ENCODE data around the gene MEIKIN. TPM values are rescaled to one million over a fixed set of nuclear protein-coding genes. Genes with fewer than 3 reads are reported as not detected.

MEIKIN gene
- total RNA-seq, 1 experiment from 2014 or later, result not detected

- no peaks in the 10 kb centered on the region for H3K23me2 ChIP-seq (ENCODE audit: insufficient read length, low read depth, low read length, poor library complexity, severe bottlenecking)
- Mint-ChIP-seq H3K27me3 (ENCODE audit: low read depth) (no peaks in the 10 kb centered on the region), H3K9me3 (no peaks in the 10 kb centered on the region), H3K36me3 (ENCODE audit: insufficient read depth in 1 of 3, low read depth in 3 of 3) (peaks cover 2% of the 10 kb centered on the region in 3 experiments; a peak in 6 of 7 replicates), H3K27ac (no peak overlapping the region), H3K4me1 (peaks cover 0 to 3% of the 10 kb centered on the region in 2 experiments; a peak in 1 of 4 replicates), H3K4me3 (no peak overlapping the region)
- H2AK5ac ChIP-seq (ENCODE audit: insufficient read length, low read length), result no peak overlapping the region
- no peak overlapping the region for H2BK120ac ChIP-seq (ENCODE audit: low read depth, low read length, poor library complexity, severe bottlenecking)
- H4K20me1 ChIP-seq (ENCODE audit: control insufficient read depth, insufficient read depth, insufficient read length), result no peaks in the 10 kb centered on the region
- no peaks in the 10 kb centered on the region for H3K27me3 ChIP-seq (ENCODE audit: insufficient read depth, low read length)
- DNase-seq, result no peak
- no peak overlapping the region for H4K91ac ChIP-seq (ENCODE audit: insufficient read length, low read depth, low read length)
- H3K9me3 ChIP-seq (ENCODE audit: control insufficient read depth, low read depth, low read length), result no peaks in the 10 kb centered on the region
- no peak overlapping the region for H3K23ac ChIP-seq (ENCODE audit: insufficient read length, low read depth, low read length)
- H2BK15ac ChIP-seq (ENCODE audit: low read depth, low read length), result no peak overlapping the region
- no peak overlapping the region for H3T11ph ChIP-seq (ENCODE audit: low read length)
- no peak overlapping the region for H3K18ac ChIP-seq (ENCODE audit: insufficient read length, low read depth, low read length)
- no peak overlapping the region for H4K5ac ChIP-seq (ENCODE audit: insufficient read length, low read depth, low read length)
- WGBS (ENCODE audit: extremely low coverage, insufficient read length, low lambda C conversion rate), result no CpG with 5 or more reads among the region's 1 CpG
- H3K56ac ChIP-seq (ENCODE audit: insufficient read length, low read depth, low read length), result no peak overlapping the region
- no peak overlapping the region for H3K4me2 ChIP-seq (ENCODE audit: insufficient read depth, insufficient read length, low read length)
- H2BK20ac ChIP-seq (ENCODE audit: low read depth, low read length, poor library complexity, severe bottlenecking), result no peak overlapping the region
- H3K14ac ChIP-seq (ENCODE audit: insufficient read depth, low read length), result no peak overlapping the region
- peaks cover 5% of the 10 kb centered on the region; the same call in 1 of the 2 replicates for H3K79me2 ChIP-seq (ENCODE audit: insufficient read depth, low read length)
- no peak for TF ChIP-seq CTCF (conservative IDR thresholded peaks at IDR 0.05)
- H3K79me1 ChIP-seq (ENCODE audit: insufficient read depth, low read depth, low read length, poor library complexity, severe bottlenecking), result peaks cover 8% of the 10 kb centered on the region
- H3K27ac ChIP-seq (ENCODE audit: insufficient read length, low read depth, low read length), result no peak overlapping the region
- H3K4ac ChIP-seq (ENCODE audit: low read depth, low read length), result no peak overlapping the region
- H3K9ac ChIP-seq (ENCODE audit: extremely low read depth, insufficient read length, low read length), result no peak overlapping the region
- H4K8ac ChIP-seq (replicated peaks; ENCODE audit: insufficient read length, low read depth, low read length), result no peak overlapping the region
- H3K4me1 ChIP-seq (ENCODE audit: insufficient read depth, low read length), result no peaks in the 10 kb centered on the region
- no peak overlapping the region for H2AFZ ChIP-seq (ENCODE audit: low read length)
- no peak overlapping the region for H2BK5ac ChIP-seq (ENCODE audit: insufficient read length, low read length)
- H2BK12ac ChIP-seq (ENCODE audit: insufficient read length, low read depth, low read length), result no peak overlapping the region
These were observed 175.5 kb downstream of the MEIKIN start for GRCh38 chr5:131769961-131770360.

All from H9 (cell line).